HG03520 (cell line): ENCODE data around the gene CACNA1C.

Experiments
- ATAC-seq: cut with Tn5 transposase; IDR thresholded peaks from one replicate; pipeline ENCODE4 v1.9.1; 2021; ENCODE audit warnings: mild to moderate bottlenecking, moderate library complexity; ENCODE audit not compliant: unreplicated experiment

CACNA1C gene

GRCh38 chr12:2137711-2138110 lies 84.9 kb downstream of the CACNA1C start:
- ATAC-seq: no peak

- ATAC-seq: no peak
These were observed 85.5 kb downstream of the CACNA1C start for GRCh38 chr12:2138294-2138693.

GRCh38 chr12:2138871-2139308 lies 86.1 kb downstream of the CACNA1C start:
- no peak for ATAC-seq

- ATAC-seq: no peak
These were observed 86.9 kb downstream of the CACNA1C start for GRCh38 chr12:2139651-2140050.

GRCh38 chr12:2140858-2141519 lies 88.2 kb downstream of the CACNA1C start:
- ATAC-seq: no peak

GRCh38 chr12:2142068-2142467 lies 89.3 kb downstream of the CACNA1C start:
- no peak for ATAC-seq

GRCh38 chr12:2144951-2145350 lies 92.2 kb downstream of the CACNA1C start:
- no peak for ATAC-seq

- no peak for ATAC-seq
These were observed 92.7 kb downstream of the CACNA1C start for GRCh38 chr12:2145433-2145998.

GRCh38 chr12:2147335-2147734 lies 94.5 kb downstream of the CACNA1C start:
- ATAC-seq: no peak

- no peak for ATAC-seq
These were observed 96.3 kb downstream of the CACNA1C start for GRCh38 chr12:2149091-2149490.

GRCh38 chr12:2150833-2151232 lies 98.0 kb downstream of the CACNA1C start:
- ATAC-seq: no peak

- ATAC-seq: no peak
These were observed 98.6 kb downstream of the CACNA1C start for GRCh38 chr12:2151391-2151790.

GRCh38 chr12:2152134-2152533 lies 99.3 kb downstream of the CACNA1C start:
- peak; percentile 74 for ATAC-seq

- ATAC-seq: no peak
These were observed 101.3 kb downstream of the CACNA1C start for GRCh38 chr12:2154050-2154449.

- ATAC-seq: no peak
These were observed 101.7 kb downstream of the CACNA1C start for GRCh38 chr12:2154521-2154920.

- ATAC-seq: no peak
These were observed 103.5 kb downstream of the CACNA1C start for GRCh38 chr12:2156333-2156732.

- ATAC-seq: no peak
These were observed 107.3 kb downstream of the CACNA1C start for GRCh38 chr12:2160043-2160442.

GRCh38 chr12:2161473-2161872 lies 108.7 kb downstream of the CACNA1C start:
- ATAC-seq: no peak

- no peak for ATAC-seq
These were observed 110.6 kb downstream of the CACNA1C start for GRCh38 chr12:2163177-2163941.

- no peak for ATAC-seq
These were observed 112.2 kb downstream of the CACNA1C start for GRCh38 chr12:2165021-2165420.

GRCh38 chr12:2165927-2166326 lies 113.1 kb downstream of the CACNA1C start:
- no peak for ATAC-seq

GRCh38 chr12:2166696-2167095 lies 113.9 kb downstream of the CACNA1C start:
- ATAC-seq: no peak
